ENCODE data around the gene TRPM6.

GRCh38 chr9:74760031-74760700 is 127.6 kb downstream of the TRPM6 start:
- TF ChIP-seq CTCF (IDR thresholded peaks at IDR 0.05) (no peak), ATF1 (CRISPR knock-in tag; IDR thresholded peaks at IDR 0.05) (no peak), CREM (CRISPR knock-in tag; IDR thresholded peaks at IDR 0.05) (no peak), ZNF121 (CRISPR knock-in tag; IDR thresholded peaks at IDR 0.05) (no peak), NFE2L1 (CRISPR knock-in tag; IDR thresholded peaks at IDR 0.05) (no peak)
- TF ChIP-seq, protein P1, sequence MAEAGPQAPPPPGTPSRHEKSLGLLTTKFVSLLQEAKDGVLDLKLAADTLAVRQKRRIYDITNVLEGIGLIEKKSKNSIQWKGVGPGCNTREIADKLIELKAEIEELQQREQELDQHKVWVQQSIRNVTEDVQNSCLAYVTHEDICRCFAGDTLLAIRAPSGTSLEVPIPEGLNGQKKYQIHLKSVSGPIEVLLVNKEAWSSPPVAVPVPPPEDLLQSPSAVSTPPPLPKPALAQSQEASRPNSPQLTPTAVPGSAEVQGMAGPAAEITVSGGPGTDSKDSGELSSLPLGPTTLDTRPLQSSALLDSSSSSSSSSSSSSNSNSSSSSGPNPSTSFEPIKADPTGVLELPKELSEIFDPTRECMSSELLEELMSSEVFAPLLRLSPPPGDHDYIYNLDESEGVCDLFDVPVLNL (CRISPR knock-in tag; IDR thresholded peaks at IDR 0.05; ENCODE audit: borderline replicate concordance, low read depth), result no peak
- TF ChIP-seq, protein P2, sequence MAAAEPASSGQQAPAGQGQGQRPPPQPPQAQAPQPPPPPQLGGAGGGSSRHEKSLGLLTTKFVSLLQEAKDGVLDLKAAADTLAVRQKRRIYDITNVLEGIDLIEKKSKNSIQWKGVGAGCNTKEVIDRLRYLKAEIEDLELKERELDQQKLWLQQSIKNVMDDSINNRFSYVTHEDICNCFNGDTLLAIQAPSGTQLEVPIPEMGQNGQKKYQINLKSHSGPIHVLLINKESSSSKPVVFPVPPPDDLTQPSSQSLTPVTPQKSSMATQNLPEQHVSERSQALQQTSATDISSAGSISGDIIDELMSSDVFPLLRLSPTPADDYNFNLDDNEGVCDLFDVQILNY (CRISPR knock-in tag; IDR thresholded peaks at IDR 0.05), result no peak
